NCI-H2227 (cell line): ENCODE measurements around the gene CDK5RAP2.
A peak's percentile ranks its signal among the peaks of the same experiment; 100 is the strongest.

Experiments
- DNase-seq: peaks from one replicate; lab custom pipeline; 2025; ENCODE audit not compliant: unreplicated experiment; lab: John Stamatoyannopoulos, UW

CDK5RAP2 gene

DNA sequence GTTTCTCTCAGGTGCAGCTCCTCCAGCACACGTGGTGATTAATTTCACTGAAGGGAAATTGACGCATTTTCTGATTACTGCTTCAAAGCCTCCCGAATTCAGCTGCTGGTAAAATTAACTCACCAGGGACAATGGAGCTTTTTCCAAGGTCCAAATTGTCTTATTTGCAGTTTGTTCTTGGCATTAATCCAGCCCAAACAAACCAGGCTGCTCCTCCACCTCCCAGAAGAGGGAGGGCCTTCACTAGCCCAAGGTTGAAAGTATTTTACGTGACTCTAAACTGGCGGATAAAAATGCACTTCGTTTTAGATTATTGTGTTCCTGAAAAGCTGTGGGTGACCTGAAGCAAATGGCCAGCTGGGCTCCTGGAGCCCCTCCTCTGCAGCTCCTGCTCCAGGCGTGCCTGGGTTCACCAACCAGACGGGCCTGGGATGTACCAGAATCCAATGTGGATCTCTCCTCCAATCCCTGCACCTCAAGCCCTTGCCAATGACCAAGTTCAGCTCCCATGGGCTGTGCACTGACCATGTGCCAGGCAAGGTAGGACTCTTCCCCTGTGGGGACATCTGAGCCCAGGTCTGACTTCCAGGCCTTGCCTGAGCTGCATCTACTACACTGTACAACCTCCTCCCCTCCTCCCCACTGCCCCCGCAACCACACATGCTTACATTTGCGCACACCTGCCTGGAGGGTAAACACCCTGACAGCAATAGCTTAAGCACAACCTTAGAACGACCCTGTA is 193.4 kb downstream of the CDK5RAP2 start:
- peak; percentile 64 for DNase-seq

DNA sequence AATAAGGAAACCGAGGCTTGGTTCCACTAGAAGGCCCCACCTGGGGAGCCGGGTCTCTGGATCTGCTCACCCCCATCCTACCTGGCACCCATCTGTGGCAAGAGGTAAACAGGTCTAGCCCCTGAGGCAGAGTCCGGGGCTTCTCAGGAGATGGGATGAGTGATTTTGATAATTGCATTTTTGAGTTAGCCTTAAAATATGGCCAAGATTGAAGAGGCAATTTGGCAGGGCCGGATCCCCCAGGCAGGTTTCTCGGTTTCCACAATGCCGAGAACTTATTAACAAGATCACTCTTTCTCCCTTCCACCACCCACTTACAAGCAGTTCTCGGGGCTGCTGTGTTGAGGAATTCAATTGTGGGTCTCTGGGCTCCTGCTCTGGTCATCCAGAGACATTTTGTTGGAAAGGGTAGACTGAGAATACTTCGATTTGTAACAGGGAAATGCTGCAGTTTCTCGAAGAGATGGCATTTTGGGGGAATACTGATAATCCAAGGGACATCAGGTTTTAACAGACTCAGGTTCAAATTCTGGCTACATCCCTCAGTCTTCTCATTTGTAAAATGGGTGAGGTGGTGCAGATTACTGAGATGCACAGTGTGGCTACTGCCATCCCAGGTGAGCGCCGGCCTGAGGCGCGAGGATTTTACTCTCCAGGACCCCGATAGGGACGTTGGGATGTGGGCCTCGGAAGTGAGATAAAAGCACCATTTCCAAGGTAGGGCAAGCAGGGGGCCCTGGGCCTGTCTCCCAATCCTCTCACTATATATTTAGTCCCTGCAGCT is 194.2 kb downstream of the CDK5RAP2 start:
- no peak for DNase-seq

DNA sequence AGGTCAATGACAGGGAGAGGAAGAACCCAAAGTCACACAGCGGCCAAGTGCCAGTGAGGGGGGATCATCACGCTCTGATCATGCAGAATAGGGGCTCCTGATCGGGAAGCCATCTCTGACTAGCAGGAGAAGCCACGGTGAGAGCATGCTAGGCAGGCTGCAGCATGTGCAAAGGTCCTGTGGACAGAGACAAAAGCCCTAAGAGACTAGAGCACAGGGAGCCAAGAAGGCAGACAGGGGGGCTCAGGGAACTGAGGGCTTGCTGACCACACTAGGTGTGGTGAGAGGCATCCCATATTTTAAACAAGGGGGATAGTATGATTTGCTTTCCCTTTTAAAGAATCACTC is 195.1 kb downstream of the CDK5RAP2 start:
- no peak for DNase-seq

DNA sequence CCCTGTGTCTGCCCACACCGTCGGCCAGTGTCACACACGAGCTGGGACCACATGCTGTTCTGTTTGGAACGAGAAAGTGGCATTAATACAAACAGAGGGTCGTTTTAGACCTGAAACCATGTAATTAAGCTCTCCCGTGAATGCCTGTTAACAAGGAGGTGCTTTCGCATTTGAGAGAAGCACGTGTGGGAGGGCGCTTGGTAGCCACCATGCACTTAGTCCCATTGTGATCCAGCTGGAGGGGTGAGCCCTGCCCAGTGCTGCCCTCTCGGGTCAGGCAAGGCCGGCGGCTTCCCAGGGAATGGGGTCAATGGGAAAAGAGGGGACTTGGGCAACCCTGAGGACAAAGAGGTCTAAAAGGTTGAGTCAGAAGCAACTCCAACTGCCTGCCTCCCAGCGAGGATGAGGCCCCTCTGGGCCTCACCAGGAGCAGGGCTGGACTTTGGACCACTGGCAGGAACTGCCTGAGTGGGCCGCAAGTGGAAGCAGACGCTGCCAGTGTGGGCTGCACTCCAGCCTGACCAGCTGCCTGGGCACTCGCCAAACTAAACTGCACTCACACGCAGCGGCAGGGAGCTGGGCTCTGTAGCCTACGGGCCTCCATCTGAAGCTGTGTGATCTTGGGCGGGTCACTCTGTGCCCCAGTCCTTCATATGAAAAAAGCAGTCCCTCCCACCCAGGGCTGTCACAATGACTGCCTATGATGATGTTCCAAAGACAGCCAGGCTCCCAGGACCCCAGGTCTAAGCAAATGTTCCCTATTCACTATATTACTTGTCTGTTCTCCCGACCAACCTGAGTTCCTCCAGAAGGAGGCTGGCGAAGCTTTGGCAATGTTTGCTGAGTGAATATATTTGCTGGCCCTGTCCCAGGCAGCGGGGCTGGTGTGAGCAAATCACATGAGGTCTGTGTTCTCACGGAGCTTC is 195.7 kb downstream of the CDK5RAP2 start:
- peak; percentile 70 for DNase-seq

DNA sequence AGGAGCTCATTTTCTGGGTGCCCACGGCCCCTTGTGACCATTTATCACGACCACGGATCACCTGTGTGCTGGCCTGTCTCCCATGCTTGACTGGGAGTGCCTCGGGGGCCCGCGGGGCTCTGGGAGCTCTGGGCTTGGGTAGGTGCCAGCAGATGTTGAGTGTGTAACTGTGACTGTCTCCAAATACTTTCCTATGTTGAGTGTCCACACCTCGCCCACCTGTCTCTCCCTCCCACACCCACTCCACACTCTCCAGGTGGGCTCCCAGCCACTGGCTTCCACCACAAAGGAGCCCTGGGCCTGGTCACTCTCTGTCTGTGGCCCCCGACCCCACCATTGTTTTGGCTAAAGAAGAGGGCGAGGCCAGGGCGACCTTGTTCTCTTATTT is 196.4 kb downstream of the CDK5RAP2 start:
- no peak for DNase-seq

DNA sequence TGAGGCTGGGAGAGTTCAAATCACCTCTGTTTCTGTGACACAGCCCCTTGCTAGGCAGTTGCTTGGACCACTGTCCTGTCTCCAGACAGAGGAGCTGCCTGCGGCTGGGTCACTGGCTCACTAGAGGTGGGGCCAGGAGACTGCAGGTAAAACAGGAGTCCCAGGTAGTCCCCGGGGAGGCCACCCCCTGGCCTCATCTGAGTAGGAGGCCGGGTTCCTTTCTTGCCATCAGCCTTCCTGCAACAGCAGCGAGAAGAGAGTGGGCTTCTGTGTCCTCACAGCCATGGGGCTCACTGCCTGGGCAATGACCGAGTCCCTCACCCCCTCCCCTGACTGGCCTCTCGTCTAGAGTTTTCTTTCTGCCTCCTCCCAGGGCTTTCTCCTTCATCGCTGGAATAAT is 197.5 kb downstream of the CDK5RAP2 start:
- no peak for DNase-seq

DNA sequence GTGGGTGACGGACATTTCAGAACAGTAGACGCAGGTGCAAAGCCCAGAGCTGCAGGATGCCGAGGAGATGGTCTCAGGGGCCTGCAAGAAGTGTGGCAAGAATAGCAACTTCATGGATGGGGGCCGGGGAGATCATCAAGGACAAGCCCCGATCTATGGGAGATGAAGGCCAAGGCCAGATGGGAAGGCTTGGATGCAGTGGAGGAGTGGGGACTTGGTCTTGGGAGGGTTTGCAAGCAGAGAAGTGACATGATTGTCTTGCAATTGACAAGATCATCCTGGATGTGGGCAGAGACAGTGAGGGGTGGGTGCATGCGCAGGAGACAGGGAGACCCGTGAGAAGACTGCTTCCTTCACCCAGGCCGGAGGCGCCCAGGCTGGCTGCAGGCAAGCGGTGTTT is 198.1 kb downstream of the CDK5RAP2 start:
- DNase-seq, result no peak

DNA sequence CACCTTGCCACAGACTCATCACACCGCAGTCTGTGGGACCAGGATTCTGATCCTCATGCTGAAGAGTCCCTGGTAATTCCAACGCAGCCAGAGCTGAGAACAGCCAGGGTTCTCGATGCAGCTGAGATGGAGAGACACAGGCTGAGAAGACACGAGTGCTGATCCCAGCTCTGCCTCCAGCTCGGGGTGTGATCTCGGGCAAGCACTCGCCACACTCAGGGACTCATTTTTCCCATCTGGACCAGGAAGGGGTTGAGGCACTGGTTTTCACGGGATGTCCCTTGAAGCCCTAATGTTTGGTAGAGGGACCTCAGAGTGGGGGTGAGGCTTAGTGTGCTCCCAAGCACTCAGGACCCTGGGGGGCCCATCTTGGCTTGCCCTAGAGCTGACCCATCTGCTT is 200.4 kb downstream of the CDK5RAP2 start:
- no peak for DNase-seq

DNA sequence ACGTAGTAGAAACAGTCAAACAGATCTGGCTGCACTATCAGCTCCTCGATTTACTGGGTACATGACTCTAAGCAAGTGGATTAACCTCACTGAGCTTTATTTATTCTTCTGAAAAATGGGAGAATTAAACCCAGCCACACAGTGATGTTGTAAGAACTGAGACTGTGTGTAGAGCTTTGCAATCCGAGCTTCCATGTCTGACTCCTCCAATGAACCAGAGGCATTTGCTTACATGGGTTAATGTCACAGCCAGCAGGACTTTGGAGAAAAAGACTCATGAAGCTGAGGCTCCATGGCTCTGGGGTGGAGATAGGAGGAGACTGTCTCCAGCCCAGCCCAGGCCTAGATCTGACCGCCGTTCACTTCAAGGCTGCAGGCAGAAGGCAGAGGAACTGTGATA is 201.3 kb downstream of the CDK5RAP2 start:
- DNase-seq, result no peak

DNA sequence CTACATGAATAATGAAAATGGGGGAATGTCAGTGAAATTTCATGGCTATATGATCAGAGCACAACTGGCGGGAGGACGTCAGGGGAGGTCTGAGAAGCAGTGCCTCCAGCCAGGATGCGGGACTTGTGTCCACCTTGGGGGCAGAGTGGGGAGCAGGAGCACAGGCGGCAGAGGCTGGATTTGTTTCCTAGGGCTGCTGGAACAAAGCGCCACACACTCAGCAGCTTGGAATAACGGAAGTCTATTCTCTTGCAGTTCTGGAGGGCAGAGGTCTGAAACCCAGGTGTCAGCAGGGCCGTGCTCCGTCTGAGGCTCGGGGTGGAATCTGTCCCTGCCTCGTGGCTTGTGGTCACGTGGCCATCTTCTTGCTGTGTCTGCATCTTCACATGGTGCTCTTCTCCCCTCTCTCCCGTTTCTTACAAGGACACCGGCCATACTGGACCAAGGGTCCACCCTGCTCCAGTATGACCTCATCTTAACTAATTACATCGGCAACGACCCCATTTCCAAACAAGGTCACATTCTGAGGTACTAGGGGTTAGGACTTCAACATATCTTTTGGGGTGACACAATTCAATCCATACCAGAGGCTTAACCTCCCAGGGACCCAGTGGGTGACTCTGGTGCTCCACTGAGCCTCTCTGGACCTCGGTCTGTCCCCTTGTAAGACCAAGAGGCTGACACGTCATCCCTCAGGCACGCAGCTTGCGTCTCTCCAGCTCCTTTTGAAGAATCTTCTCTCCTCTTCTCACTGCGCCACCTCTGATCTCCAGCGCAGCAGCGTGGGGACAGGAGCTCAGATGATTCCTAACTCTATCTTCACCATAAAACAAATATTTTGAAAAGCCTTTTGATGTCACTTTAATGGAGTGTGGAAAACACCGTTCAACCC is 202.5 kb downstream of the CDK5RAP2 start:
- no peak for DNase-seq

DNA sequence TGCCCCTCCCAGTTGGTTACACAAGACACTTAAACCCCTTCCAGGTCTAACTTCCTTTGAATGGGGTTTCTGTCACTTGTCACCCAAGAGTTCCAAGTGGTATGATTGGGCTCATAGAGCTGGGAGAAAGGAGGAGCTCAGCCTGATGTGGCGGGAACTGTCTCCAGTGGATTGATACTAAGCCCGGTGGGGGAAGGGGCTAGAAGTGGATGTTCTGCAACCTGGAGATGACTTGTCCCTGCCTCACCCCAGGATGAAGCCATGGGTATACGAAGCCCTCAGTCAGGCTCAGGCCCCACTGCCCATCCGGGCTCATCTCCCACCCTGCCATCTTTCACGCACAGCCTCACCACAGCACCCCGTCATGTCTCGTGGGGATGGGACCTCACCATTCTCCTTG is 203.9 kb downstream of the CDK5RAP2 start:
- DNase-seq, result no peak

DNA sequence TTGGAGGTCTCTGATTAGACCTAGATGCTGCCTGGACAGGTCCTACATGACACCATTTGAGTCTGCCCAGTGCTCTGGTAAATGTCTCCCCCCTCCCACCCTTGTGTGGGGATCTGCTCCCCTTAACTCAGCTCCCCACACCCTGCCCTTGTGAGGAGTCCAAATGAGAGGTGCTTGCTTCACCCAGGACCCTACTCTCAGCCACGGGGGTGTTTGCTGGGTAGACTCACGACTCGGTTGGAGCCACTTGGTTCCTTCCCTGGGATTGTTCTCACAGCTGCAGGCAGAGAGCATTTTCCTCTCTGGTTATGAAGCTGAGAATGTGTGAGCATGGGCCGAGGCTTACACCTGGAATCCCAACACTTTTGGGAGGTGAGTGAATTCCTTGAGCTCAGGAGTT is 204.7 kb downstream of the CDK5RAP2 start:
- no peak for DNase-seq

DNA sequence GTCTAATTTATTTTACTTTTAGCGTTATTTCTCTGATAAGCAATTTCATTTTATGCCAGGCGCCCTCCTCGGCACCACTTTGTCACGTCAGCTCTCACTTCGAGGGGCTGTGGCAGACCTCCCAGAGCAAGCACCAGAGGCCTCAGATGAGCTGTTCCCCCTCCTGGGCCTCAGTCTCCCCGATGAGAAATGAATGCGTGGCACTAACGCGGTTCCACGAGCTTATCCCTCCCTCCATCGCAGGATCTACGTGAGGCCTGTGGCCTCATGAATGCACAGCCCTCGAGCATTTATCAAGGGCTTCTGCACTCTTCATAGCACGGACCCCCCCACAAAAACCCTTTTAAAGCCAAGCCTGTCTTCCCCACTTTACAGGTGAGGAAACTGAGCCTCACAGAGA is 205.2 kb downstream of the CDK5RAP2 start:
- no peak for DNase-seq

DNA sequence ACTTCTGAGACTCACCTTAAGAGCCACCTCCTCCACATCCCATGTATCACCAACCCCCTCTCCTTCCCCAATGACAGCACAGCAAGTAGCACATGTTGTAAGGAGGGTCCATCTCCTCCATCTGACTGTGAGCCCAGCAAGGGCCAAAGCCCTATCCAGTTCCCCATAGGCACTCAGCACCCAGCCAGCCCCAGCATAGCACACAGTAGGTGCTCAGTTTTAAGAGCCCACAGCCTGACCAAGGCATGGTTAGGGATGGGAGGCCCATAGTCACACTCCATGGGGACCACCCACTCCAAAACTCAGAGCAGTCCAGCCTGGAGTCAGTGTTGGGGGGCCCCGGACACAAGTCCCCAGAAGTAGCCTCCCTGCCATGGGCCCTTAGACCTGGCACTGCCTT is 205.7 kb downstream of the CDK5RAP2 start:
- no peak for DNase-seq

DNA sequence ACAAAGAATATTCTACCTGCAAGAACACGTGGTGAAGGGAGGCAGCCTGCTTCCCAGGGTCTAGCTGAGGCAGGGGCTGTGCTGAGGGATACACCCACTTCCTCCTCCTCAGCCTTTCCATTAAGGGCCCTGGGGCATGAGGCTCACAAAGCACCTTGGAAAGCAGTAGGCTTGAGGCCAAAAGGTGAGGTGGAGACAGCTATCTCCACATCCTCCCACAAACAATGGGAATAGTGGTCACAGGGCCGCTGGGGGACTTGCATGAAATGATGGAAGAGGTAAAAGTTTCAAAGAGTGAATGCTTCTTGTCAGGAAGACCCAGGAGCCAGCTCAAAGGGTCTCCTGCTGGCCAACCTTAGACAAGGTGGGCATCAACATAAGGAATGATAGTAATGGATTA is 207.9 kb downstream of the CDK5RAP2 start:
- no peak for DNase-seq

DNA sequence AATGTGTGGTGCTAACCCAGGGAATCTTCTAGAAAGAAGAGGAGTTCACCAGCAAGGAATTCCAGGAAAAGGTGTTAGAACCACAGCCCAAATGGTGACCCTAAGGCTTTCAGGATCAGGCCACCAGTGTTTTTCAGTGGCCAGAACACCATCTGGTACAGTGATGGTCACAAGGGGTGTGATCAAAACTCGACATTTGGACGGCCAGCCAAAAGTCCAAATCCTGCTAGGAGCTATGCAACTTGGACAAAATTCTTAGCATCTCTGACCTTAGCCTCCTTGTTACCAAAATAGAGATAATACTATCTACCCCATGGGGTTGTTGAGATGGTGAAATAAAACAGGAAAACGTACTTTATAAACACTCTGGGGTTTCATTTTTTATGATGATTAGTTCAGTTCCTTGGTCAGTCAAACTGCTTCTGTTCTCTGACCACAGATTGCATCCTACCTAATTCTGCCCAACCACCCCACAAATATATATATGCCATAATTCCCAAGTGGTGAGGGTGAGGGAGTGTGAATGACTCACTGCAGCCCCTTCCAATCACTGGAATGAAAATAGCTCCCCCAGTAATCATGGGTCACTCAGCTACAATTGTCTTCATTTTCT is 210.3 kb downstream of the CDK5RAP2 start:
- no peak for DNase-seq

DNA sequence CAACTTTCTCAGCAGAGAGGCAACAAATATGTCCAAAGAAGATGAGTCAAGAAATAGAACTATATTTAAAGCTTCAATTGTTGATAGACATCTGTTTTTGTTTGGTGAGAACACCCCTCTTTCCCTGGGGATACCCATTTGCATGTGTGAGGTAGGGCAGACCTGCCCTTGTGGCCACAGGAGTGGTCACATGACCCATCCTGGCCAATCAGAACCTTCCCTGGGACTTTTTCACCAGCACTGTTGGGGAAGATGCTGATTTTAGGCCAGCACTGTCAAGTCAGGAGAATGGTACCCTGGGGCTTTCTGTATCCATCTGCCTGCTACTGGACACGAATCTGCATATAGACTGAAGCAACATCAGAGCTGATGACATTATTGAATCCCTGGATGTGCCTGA is 211.2 kb downstream of the CDK5RAP2 start:
- DNase-seq, result no peak

DNA sequence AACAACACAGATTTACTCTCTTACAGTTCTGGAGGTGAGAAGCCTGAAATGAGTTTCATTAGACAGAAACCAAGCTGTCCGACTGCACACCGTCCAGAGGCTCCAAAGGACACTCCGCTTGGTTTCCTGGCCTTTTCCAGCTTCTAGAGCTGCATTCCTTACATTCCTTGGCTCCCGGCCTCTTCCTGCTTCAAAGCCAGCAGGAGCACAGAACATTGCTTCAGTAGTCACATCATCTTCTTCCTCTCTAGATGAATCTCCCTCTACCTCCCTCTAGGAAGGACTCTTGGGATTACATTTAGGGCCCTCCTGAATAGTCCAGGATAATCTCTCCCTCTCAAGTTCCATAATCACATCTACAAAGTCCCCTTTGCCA is 213.3 kb downstream of the CDK5RAP2 start:
- DNase-seq, result no peak

DNA sequence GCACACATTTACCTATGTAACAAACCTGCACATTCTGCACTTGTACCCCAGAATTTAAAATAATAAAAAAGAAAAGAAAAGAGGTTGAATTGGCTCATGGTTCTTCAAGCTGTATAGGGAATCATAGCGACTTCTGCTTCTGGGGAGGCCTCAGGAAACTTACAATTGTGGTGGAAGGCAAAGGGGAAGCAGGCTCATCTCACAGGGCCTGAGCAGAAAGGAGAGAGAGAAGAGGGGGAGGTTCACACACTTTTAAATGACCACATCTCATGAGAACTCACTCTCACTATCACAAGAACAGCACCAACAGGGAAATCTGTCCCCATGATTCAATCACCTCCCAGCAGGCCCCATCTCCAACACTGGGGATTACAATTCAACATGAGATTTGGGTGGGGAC is 214.6 kb downstream of the CDK5RAP2 start:
- DNase-seq, result no peak

DNA sequence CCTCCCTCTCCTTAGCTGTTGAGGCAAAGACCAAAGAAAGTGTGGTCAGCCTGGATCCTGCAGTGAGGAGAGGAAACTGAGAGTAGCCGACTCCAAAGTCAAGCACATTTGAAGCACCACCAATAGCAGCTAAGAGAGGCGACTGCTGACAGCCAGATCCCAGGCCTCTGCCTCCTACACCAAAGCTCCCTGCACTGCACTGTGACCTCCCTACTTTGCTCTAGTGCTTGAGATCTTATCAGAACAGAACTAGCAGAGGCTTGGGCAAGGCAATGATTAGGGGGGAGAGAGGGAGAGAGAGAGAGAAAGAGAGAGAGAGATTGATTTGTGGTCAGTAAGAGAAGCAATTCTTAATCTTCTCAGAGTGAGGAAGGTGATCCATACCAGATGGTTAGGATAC is 216.3 kb downstream of the CDK5RAP2 start:
- DNase-seq, result no peak
